GM19043 (cell line): ENCODE results near the gene KIDINS220.

Source experiments
- ATAC-seq: cut with Tn5 transposase; IDR thresholded peaks from one replicate; pipeline ENCODE4 v1.9.1; 2021; ENCODE audit warnings: low read depth; ENCODE audit not compliant: unreplicated experiment

The KIDINS220 gene

GRCh38 chr2:8806885-8807704 is 30.3 kb downstream of the KIDINS220 start:
- ATAC-seq = no peak

DNA sequence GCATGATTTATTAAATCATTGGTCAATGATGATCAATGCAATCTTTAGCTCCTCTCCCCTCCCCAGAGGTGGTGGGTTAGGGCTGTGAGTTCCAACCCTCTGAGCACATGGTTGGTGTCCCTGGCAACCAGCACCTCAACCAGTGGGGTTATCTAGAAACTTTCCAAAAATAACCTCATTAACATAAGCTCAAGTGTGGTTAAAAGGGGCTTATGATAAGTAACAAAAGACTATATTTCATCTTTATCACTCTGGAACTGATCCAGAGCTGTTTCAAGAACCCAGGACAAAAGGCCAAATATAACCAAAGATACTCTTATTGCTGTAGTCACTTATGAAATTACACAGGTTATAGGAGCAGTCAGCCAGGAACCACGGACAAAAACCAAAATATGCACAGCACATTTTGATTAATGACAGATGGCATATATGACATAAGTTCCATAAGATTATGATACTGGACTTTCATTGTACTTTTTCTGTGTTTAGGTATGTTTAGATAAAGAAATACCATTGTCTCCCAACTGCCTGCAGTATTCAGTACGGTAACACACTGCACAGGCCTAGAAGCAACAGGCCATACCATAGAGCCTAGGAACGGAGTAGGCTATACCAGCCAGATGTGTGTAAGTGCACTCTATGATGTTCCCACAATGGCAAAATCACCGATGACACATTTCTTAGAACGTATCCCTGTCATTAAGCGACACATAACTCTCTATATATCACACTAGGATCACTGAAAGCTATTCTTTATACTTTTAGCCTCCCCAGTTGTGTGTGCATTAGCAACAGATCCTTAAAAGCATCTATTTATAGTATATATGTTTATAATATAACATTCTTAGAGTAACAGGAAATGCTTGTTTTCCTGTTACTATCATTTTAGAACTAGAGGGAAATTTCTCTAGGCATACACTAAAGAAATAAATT is 31.9 kb downstream of the KIDINS220 start:
- ATAC-seq = no peak

- peak; percentile 99 for ATAC-seq
Measured at GRCh38 chr2:8803658-8804379, 33.6 kb downstream of the KIDINS220 start.

DNA sequence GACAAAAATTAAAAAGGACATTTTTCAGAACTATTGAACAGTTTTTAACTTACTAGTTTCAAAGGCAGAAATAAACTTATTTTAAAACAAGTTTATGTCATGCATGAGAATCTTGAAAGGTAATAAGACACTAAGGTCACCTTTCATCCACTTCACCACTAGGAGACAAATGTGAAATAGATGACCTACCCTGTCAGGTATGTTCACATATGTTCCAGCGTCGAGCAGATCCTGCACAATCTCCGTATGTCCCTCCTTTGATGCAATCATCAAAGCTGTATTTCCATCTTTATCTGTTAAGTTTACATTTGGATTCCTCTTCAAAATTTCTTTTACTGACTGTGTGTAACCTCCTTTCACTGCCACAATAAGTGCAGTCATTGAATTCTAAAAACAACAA is 34.7 kb downstream of the KIDINS220 start:
- no peak for ATAC-seq

DNA sequence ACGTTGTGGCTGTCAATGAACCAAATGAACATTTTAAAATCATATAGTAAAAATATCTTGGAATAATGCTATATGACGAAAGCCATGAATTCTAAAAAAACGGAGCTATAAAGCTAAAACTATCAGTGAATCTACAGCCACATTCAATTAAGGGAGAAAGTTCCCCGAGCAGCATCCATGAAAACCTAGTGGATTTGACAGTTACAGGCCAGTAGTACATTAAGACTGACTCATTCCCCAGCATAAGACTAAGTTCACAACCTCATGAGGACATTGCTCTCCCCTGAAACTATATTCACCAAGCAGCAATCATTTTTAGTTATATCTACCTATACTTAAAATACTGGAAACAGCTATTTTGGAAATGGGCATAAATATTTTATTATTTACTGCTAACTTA is 36.6 kb downstream of the KIDINS220 start:
- ATAC-seq = no peak

GRCh38 chr2:8800218-8800617 is 37.2 kb downstream of the KIDINS220 start:
- no peak for ATAC-seq

DNA sequence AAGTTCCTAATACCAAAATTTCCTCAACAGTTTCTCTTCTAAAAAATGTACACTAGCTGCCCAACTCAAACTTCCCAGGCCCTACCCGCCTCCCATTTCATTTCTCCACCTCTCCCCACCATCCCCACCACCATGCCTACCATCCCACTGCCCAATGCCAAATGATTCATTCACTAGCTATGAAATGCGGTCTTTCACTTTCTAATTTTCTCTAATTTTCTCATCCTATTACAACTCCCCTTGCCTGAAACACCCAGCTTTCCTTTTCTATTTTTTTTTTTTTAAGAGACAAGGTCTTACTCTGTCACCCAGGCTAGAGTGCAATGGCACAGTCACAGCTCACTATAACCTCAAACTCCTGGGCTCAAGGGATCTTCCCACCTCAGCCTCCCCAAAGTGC is 38.4 kb downstream of the KIDINS220 start:
- no peak for ATAC-seq

GRCh38 chr2:8798393-8798792 is 39.0 kb downstream of the KIDINS220 start:
- no peak for ATAC-seq

DNA sequence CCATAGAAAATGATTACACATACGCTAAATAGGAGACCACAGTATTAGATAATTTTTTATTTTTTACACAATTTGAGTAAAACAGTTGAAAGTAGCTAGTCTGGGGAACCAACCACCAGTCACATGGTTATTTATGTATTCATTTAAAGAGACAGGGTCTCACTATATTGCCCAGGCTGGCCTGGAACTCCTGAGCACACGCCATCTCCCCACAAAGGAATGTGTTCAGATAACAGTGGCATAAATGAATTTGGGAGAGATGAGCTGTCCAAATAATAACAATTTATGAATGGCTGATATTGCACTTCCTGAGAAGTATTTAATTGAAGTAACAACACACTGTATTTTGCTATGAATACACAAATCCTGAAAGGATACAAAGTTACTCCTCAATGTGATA is 39.7 kb downstream of the KIDINS220 start:
- no peak for ATAC-seq

GRCh38 chr2:8796878-8797550 is 40.4 kb downstream of the KIDINS220 start:
- ATAC-seq = peak; percentile 60

DNA sequence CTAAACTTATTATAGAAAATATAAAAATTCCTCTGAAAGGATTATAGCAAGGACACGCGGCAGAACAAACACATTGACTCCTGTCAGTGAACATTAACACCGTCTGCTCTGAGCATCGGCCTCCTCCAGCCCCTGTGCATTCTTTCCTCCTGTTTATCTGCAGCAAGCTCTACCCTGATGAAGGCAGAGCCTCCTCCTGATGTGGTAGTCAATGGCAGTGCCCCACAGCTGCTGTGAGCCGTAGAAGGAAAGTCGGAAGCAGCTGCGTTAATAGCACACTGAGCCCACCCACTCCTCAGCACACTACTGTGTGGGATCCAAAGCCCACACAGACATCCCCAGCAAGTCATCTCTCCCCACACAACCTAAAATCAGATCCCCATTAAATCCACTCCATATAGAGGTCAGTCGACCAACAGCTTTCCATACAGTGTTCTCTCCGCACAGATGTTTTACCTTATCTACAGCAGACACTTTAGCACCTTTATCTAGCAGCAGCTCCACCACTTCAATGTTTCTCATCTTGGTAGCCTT is 41.0 kb downstream of the KIDINS220 start:
- ATAC-seq = no peak

GRCh38 chr2:8794923-8795825 is 42.2 kb downstream of the KIDINS220 start:
- ATAC-seq = no peak

DNA sequence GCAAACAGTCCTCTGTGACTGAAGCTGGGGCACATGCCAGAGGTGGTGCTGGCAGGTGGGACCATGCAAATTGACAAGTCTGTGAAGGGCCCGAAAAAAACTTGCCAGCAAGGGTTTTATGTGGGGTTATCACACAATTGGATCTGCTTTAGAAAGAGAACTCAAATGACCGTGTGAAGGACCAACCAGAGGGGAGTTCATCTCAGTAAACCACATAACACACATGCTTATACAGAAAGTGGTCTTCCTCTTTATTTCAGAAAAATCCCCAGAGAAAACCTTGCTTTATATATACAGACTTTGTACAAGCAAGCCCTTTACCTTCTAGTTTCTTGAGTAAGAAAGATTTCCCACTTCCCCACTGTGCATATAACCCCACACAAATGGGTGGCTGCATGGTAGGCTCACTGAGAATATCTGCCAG is 46.7 kb downstream of the KIDINS220 start:
- no peak for ATAC-seq

GRCh38 chr2:8786463-8786862 is 51.0 kb downstream of the KIDINS220 start:
- no peak for ATAC-seq

DNA sequence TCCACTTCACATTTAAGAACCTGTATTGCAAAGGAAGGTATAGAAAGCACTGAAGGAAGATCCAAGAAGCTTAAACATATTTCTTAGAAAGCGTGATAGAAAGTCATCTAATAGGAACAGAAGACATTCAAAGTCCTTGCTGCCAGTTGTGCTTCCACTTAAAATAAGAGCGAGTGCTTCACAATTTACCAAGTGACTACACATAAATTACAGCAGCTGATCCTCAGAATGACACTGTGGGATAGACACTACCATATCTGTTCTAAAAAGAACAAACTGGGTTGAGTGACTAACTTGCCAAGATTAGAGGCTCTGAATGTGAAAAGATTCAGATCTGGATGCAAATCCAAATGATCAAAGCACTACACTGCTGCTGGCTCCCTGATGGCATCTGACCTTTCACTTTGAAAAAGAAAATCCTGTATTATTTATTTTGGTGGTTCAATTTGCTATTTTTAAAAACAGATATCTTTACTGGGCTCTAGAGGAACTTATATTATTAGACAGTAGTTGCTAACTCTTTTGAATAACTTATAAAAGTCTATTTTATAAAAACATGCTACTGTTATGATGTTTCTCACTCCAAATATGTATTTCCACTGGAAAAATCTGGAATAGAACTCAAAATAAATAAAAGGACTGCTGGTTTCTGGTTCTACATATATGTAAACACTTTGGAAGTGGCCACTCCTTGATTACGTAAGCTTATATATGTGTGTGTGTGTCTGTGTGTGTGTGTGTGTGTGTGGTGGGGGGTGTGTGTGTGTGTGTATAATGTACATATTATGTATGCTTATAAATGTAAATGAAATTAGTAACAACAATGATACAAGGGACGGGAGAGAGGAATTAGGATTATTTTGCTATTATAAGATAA is 57.4 kb downstream of the KIDINS220 start:
- ATAC-seq = no peak

GRCh38 chr2:8774371-8774770 is 63.0 kb downstream of the KIDINS220 start:
- no peak for ATAC-seq

GRCh38 chr2:8767324-8767723 is 70.1 kb downstream of the KIDINS220 start:
- ATAC-seq = no peak

DNA sequence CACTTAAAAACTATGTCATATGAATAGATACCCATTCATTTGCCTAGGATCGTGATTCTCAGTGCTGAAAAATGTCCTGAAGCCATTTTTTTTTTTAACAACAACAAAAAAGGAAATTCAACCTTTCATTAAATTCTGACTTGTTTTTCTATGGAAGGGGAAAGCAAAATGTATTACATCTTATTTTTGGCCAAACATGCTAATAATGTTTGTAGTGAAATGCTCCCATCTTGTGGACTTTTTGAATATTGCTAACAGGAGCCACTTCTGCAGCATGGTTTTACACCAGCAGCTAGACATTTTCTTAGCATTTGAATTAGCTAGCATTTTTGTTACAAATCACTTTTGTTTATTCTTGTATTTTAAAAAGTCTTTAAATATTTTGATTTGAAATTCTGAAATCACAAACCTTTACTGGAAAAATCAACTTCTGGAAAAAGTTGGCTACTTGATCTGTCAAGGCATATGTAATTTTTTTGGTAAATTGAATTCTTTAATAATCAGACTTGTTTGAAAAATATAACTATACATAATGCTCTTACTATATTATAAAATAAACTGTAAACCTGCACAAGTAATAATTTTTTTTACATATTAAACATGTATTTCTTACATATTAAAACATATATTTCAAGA is 75.8 kb downstream of the KIDINS220 start:
- ATAC-seq = peak; percentile 63
